Measurements from ENCODE around the gene MAPKAPK5.
"Not testable (repeated sequence)": the region's sequence is repeated elsewhere in the genome, so short reads cannot be mapped to it uniquely, and the experiment has no call there.

MAPKAPK5 gene

GRCh38 chr12:111841750-111842555 lies at the start of gene MAPKAPK5:
Gene MAPKAPK5 (plus strand): TSS chr12:111842228. CDS start chr12:111842734, 506 bp downstream.
- DNase-seq = peak; percentile 69 to 91

- DNase-seq = no peak
Measured at GRCh38 chr12:111792856-111793235, 49.2 kb upstream of the MAPKAPK5 start.

GRCh38 chr12:111798182-111798581 lies 43.8 kb upstream of the MAPKAPK5 start:
- DNase-seq = no peak

GRCh38 chr12:111799758-111800157 lies 42.3 kb upstream of the MAPKAPK5 start:
- DNase-seq = no peak

- no peak for DNase-seq
Measured at GRCh38 chr12:111803038-111803626, 38.9 kb upstream of the MAPKAPK5 start.

GRCh38 chr12:111803851-111804250 lies 38.2 kb upstream of the MAPKAPK5 start:
- no peak for DNase-seq

- no peak for DNase-seq
Measured at GRCh38 chr12:111806304-111806703, 35.7 kb upstream of the MAPKAPK5 start.

GRCh38 chr12:111807232-111807631 lies 34.8 kb upstream of the MAPKAPK5 start:
- DNase-seq = no peak

- DNase-seq = peak; percentile 63 to 85
Measured at GRCh38 chr12:111812881-111813741, 28.9 kb upstream of the MAPKAPK5 start.

GRCh38 chr12:111816065-111816615 lies 25.9 kb upstream of the MAPKAPK5 start:
- no peak for DNase-seq

- DNase-seq = not testable (repeated sequence)
Measured at GRCh38 chr12:111816898-111817297, 25.1 kb upstream of the MAPKAPK5 start.

- DNase-seq = no peak
Measured at GRCh38 chr12:111818340-111818739, 23.7 kb upstream of the MAPKAPK5 start.

- no peak for DNase-seq
Measured at GRCh38 chr12:111819191-111820158, 22.6 kb upstream of the MAPKAPK5 start.

- DNase-seq = not testable (repeated sequence)
Measured at GRCh38 chr12:111820828-111821227, 21.2 kb upstream of the MAPKAPK5 start.

- no peak for DNase-seq
Measured at GRCh38 chr12:111822886-111823285, 19.1 kb upstream of the MAPKAPK5 start.

GRCh38 chr12:111823891-111824290 lies 18.1 kb upstream of the MAPKAPK5 start:
- no peak for DNase-seq

GRCh38 chr12:111824312-111824711 lies 17.7 kb upstream of the MAPKAPK5 start:
- DNase-seq = not testable (repeated sequence)

- no peak for DNase-seq
Measured at GRCh38 chr12:111825509-111825908, 16.5 kb upstream of the MAPKAPK5 start.

- DNase-seq = no peak
Measured at GRCh38 chr12:111826316-111826715, 15.7 kb upstream of the MAPKAPK5 start.

- DNase-seq = no peak
Measured at GRCh38 chr12:111826992-111827391, 15.0 kb upstream of the MAPKAPK5 start.

- no peak for DNase-seq
Measured at GRCh38 chr12:111827907-111828306, 14.1 kb upstream of the MAPKAPK5 start.

All from hippocampal formation (tissue), 2 donors.